RPMI8226 (cell line): Measurements from ENCODE around the gene POPDC2.

Experiments
- DNase-seq: peaks from one replicate; pipeline ENCODE4 v3.0.0-alpha.2; 2015

Gene POPDC2

DNA sequence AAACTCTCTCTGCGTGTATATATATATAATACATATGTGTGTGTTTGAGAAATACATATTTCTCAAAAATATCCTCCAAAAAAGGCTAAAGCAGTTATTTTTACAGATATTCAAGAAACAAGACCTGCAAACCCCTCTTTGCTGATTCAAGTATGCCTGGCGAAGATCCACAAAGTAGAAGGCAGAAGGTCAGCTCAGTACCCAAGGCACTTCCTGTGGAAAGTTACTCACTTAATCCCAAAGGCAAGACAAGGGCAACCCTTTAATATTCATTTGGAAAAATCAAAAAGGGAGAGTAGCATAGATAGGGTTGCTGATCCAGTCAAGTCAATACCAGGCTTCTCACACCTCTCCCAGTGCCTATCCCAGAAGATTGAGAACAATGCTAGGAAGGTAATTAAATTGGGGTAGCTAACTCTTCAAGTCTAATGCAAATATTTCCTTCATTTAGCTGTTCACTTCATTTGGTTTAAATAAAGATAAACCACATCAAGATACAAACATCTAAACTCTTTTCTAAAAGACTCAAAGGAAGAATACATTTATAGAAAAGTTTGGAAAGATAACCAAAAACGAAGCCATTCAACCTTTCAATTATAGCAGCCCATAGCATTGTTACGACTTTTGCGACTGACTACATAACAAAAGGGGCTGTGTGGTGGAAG is 9.6 kb upstream of the POPDC2 start:
- no peak for DNase-seq

DNA sequence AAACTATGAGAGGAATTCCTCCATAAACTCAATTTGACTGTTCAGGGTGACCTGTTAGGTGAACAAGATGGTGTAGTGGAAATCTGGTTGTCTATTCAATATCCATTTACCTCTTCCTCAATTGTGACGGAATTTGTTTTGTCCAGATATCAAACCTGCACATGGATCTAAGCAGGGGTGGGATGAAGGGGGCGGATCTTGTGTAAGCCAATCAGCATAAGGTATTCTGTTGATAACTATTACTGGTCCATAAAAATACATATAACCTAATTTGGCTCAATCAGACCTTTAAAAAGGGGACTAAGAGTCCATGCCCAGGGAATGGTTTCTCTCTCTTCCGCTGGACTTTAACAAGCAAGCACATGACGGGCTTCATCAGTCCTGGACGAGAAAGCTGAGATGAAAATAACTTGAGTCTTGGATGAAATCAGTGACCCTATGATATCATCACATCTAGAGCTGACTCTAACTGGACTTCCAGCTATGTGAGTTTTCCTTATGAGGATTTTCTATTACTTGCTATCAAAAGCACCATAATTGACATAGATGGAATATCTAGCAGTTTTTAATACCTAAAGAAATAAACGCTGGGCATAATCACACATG is 5.7 kb upstream of the POPDC2 start:
- DNase-seq: no peak

DNA sequence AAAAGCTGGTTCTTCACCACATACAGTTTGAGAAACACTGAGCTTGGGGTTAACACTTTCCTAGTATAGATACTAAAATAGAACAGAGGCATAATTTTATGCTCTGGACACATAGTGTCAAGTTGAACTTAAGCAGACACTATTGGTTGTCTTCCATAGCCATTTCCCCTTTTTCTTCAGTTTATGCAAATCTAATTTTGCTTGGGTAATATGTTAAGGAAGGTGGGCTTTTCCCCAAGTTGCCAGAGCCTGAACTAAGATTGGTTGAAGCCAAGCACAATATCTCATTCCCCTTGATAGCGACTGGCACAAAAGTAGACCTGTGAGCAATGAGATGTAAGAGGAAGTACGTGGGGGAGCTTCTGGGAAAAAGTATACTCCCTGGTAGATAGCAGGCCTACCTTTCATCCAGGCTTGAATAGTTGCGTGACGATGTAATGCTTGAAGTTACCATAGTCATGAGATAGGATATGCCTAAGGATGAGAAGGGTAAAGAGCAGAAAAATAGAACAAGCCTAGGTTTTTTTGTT is 4.5 kb upstream of the POPDC2 start:
- no peak for DNase-seq

DNA sequence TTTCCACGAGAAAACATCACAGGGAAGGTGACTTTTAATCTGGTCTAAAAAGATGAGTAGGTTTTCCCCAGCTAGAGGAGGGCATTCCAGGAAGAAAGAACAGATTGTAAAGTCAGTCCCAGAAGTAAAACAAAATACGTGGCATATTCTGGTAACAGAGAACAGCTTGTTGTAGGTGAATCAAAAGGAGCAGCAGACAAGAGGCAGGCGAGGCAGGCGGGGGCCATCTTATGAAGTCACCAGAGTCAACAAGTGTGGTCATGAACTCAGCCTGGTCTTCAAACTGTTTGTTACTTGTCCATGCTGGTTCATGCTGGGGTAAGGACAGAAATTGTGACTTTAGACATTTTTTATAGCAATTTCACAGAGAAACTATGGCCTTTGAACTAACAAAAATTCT is 4.0 kb upstream of the POPDC2 start:
- DNase-seq: no peak

DNA sequence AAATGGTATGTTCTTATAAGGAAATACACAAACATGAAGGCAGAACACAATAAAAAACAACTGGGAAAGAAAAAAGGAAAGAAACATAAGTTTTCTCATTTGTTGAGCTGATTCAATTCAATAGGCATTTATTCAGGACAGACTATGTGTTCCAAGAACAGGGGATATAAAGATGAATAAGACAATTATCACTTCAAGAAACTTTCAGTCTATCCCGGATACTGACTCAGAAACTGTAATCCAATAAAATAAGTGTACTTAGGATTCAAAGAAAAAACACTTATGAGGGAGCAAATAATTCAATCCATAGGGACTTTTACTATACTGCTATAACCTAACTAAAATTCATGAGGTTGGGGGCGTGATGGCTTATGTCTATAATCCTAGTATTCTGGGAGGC is 3.5 kb upstream of the POPDC2 start:
- no peak for DNase-seq

DNA sequence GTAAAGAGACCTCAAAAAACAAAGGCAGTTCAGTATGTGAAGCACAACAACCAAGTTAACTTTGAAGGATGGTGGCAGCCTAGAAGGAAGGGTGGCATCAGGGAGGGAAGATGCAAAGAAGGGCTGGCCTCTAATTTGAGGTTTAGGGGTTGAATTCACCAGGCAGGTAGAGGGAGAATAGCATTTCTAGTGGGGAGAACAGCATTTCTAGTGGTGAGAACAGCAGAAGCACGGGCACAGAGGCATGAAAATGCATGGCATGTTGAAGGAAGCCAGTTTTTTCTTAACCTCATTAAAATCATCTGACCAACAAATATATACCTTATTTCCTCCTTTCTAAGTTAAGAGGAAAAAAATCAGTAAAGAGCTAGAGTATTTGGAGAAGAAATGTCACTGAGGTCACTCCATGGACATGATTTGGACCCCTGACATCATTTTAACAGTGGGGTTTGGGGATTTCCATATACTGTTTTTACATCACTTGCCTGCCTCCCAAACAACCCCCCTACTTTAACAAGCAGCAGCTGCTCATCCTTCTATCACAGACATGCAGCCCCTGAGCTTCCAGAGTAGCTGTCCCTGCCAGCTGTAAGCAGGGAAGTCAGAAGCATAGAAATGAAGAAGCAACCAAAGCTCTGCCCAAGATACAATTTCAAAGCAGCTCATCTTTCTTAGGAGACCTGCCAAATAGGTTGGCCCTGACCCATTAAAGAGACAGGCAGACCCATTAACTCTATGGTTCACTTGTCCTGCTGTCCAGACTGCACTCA is 2.4 kb upstream of the POPDC2 start:
- DNase-seq: no peak

DNA sequence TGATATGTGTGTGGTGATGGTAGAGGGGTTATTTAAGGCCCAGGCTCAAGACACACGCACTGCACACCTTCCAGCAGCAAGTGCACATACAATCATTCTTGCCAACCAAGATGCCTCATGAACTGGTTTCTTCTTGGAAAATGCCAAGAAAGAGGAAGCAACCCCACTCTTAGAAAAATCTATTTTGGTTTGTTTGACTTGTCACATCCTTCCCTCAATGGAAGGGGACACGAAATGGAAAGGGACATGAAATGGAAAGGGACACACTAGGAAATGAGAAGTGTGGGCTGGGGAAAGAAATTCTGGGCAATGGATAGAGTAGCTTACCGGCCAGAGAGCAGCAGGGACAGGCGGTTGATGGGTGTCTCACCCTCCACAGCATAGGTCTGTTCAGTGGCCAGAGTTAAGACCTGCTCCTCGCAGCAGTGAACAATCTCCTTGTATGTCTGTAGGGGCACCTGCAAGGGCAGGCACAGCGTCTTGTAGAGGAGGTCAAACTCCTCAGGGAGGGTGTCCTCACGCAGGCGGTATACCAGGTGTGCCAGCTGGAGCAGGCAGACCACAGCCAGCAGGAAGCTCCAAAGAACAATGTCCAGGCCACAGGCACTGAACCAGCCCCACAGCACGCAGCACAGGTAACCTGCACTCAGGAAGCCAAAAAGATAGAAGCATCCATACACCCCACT is 640 bp downstream of the POPDC2 start:
- no peak for DNase-seq

DNA sequence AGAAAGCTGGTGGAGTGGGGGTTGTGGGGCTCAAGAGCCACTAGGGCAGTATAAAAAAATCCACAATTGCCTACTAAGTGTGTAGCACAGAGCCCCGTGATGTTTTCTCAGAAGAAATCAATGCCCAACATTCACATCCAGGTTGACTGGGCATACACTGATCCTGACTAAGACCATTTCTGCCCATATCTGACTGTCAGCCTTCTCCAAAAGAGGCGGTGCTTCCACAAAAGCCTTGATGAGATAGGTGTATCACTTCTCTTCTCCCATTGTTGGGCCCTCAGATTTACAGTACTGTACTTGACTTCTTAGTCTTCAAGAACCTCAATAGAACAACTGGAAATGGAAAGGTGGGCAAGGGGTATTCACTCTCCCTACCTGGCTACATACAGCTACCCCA is 1.4 kb downstream of the POPDC2 start:
- no peak for DNase-seq

DNA sequence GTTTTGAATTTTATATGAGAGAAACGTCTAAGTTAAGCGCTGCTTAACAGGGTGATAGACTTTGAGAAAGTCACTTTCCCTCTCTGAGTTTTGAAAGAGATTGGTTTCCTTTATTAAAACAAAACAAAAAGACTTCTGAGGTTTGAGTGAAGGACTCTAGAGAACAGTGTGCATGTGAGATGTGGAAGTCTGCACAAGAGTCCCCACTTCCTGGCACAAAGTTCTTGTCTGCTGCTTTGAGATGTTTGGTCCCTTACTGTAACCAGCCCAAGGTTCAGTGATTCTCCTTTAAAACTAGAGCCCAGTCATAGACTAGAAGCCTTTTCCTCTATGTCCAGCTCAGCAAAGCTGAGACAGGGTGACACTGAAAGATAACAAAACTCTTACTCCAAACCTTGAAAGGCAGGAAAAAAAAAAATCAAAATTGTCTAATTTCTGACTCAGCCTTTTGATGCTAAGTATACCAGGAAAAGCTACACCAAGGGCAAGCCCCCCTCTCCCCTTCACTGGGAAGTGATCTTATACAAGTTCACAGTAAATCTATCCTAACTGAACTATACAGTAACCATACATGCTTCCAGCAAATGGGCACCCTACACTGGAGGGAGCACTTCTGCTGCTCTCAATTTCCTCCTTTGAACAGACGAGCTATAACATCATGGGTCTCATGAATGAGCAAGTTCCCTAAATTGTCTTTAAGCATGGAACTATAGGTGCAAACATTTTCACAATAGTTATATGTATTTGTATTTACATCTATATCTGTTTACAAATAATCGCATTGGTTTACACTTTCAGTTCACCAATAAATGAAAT is 2.3 kb downstream of the POPDC2 start:
- no peak for DNase-seq

DNA sequence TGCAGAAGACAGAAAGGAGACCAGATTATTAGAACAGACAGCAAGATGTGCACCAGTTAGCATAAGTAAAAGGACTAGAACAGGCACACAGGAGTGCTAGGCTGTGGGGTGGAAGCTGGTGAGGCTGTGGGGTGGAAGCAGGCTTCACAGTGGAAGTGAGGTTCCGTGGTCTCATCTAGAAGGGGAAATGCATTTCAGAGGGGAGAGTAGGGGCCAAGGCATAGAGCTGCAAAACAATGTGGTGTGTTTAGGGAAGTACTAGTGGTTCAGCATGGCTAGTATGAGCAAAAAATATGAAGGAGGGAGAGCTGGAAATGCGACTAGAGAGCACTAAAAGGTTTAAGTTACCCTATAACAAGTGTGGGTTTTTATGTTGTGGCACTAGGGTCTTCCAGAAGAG is 6.5 kb downstream of the POPDC2 start:
- no peak for DNase-seq

DNA sequence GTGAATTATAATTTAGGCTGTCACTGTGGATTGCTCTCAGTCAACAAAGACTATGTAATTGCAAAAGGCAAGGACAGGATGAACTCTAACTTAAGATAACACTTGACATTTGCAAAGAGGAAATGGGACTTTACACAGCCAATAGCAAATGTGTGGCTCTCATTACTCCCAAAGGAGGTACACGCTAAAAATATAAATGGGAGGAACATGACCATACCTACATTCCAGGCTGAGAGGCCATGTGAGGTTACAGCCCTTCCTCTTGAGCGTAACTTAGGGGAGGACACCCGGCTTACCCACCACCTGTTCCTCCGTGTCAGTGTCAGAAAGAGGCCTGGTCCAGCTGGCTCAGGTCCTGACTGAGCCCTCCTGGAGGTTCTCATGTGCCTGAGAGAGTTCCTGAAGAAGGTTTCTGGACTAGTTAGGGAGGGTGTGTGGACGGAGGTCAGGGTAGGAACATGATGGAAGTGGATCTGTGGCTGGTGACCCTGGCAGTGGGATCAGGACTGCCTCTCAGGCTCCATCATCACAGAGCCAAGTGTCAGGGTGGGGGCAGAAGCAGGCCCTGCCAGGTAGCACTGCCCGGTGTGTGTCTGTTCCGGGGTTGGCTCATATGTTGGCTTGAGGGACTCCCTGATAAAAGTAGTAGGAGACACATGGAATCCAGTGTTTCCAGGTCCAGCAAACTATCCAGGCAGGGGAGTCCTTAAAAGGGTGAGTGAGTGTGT is 7.9 kb downstream of the POPDC2 start:
- no peak for DNase-seq

DNA sequence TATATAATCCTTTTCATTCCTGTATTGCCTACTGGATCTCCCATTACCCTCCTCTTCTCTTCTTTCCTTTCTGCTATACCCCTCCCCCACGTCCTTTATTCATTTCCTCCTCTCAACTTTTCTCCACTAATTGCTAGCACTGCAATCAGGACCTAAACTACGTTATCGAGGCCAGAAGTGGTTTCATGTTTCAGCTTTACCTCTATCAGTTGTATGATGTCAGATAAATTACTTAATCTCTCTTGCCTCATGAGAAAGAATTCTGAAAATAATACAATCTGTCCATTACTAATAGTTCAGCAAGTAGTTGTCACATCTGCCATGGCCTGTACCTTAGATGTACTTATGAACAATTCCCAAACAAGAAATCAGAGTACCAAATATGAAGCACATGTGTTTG is 10.6 kb downstream of the POPDC2 start:
- DNase-seq: no peak

DNA sequence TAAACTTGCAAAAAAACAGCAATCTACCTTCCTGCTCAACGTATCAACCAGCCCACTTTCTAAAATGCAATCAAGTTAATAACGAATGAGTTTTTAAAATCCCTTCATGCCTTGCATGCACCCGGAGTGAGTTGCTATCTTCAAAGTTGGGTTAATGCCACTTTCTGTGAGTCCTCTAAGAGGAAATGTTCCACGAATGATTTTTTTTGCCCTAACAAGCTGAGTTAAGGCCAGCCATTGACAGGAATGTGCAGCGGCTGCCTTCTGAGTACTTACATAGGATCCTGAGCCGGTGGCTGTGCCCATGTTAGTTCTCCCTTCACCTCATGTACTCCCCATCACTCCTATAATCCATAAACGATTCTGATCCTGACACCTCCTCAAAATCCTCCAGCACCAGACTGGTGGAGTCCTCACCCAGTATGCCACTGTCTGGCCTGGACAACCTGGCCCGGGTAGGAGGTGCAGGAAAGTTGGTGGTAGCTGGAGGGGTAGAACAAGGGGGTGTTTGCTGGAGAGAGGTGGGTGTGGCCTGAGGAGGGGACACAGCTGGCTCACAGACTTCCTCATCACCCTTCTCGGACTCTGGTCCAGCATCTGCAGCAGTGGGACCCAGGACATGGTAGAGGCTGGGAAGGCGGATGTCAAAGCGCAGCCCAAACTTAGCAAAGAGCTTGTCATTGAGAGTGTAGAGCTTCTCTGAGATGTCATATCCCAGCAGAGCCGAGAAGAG is 12.4 kb downstream of the POPDC2 start:
- no peak for DNase-seq

DNA sequence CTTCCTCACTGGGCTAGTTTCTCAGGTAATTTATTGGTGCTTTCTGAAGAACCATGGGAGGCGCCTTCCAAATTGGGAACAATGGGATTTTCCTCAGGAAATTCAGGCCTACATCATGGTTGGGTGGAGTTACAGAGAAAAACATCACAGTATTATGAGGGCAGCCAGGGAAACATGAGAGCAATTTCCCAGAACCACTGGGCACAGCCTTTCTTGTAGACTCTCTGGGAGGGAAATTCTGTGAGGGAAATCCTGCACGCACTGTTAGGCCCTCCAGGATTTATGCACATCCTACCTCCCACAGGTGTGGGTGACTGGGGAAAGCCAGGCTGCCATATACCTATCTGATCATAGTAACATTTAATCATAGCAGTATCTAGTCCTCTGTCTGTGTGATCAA is 13.2 kb downstream of the POPDC2 start:
- no peak for DNase-seq

DNA sequence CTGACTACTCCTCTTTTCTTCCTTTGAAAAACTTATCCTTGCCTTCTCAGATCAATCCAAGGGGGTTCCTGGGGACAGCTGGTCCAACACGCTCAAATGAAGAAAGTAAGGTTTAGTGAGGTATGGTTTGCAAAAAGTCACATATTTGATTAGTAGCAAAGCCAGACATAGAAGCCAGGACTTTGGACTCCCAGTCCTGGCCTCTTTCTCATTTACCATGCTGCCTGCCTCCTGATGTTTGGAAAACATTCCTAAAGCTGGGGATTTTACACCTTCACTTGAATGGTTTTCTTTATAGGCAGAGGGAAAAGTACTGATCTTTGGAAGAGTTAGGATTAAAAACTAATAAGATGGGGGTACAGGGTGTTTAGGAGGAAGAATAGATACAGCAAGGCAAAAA is 14.6 kb downstream of the POPDC2 start:
- DNase-seq: no peak

DNA sequence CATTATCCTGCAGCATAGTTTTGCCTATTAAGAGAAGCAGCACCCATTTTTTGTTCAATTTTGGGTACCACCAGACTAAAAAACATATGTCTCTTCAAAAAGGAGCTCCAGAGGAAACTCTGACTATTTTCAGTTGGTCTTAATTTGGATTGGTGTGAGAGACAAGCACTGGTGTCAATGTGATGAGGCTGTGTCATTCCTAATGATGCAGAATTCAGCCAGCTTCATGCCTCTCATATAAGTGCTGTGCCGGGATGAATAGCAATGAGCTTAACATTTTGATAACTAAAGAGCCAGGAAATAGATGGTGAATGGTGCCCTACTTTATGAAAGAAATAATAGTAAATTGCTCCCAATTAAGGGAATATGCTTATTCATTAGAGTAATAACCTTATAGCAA is 15.9 kb downstream of the POPDC2 start:
- no peak for DNase-seq

DNA sequence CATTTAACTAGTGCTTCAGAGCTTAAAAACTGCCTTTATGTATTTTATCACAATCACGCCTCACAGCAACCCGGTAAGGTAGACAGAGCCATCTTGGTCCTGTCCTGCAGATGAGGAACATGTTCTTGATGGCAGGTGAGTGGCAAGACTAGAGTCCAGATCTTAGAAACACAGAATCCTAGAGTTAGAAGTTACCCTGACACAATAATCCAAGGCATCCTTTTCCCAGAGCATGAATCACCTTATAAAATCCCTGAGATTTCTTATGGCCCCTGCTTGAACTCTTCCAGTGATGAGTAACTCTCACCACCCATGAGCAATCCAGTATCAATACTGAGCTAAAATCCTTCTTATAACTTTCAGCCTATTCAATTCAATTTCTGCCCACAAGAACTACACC is 16.9 kb downstream of the POPDC2 start:
- DNase-seq: no peak

DNA sequence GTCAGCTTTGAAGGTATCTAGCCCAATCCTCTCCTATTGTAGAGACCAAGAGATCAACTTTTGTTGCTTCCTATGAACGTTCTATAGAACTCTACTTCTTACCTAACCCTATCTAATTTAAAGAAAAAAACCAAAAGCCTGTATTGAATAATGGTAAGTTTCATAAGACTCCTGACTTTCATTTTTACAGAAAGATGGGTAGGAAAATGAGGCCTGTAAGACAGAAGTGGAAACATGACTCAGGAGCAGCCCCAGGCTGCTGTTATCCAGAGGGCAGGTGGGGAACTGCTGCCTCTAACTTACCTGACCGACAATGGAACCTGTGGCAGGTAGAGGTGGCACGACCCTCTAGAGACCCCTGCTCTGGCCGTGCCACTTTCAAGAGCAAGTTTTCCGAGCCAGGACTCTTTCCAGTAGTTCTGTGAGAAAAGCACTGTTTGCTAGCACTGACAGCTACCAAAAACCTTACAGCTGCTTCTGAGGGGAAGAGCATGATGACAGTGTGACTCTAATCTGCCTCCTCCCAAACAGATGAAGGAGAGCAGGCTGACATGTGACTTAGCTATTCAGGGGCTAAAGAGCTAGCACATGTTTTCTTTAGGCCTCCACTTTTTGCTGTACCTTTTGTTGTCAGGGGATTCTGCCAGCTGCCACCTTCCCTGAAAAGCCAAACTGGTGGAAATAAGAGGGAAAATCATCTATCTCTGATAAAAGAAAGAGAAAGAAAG is 17.5 kb downstream of the POPDC2 start:
- no peak for DNase-seq

DNA sequence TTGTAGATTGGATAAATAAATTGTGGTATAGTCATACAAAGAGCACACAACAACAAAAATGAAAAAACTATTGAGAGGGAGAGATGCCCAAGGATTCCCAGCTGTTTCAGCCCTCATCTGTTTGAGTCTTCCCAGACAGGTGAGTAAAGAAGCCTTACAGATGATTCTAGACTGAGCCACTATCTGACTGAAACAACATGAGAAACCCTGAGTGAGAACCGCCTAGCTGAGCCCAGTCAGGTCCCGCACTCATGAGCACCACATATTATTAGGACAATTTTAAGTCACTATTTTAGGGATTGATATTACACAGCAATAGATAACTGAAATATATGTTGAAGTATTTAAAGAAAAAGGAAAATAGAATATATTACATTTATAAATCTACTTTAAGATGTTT is 19.0 kb downstream of the POPDC2 start:
- no peak for DNase-seq
